NCI-H1436 (cell line): ENCODE results near the gene SH3BP2.

Source experiments
- DNase-seq: peaks from one replicate; lab custom pipeline; 2025; lab: John Stamatoyannopoulos, UW

Gene SH3BP2

GRCh38 chr4:2856266-2856665, 63.4 kb downstream of the SH3BP2 start:
- DNase-seq = no peak

DNA sequence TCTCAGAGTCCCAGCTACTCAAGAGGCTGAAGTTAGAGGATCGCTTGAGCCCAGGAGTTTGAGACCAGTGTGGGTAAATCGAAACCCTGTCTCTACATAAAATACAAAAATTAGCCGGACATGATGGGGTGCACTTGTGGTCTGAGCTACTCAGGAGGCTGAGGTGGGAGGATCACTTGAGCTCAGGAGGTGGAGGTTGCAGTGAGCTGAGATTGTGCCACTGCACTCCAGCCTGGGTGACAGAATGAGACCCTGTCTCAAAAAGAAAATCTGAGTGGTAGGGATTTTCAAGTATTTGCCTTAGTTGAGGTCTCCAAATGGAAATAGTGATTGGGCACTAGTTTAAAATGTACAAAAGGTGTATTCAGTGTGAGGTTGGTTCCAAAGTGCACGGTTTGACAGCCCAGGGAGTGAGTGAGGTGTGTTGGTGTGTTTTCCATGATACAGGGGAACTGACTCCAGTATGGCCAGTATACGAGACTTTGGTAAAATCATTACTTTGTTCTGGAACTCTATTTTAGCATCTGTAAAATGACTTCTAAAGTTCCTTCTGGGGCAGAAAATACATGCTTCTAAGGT, 64.6 kb downstream of the SH3BP2 start:
- DNase-seq = no peak

DNA sequence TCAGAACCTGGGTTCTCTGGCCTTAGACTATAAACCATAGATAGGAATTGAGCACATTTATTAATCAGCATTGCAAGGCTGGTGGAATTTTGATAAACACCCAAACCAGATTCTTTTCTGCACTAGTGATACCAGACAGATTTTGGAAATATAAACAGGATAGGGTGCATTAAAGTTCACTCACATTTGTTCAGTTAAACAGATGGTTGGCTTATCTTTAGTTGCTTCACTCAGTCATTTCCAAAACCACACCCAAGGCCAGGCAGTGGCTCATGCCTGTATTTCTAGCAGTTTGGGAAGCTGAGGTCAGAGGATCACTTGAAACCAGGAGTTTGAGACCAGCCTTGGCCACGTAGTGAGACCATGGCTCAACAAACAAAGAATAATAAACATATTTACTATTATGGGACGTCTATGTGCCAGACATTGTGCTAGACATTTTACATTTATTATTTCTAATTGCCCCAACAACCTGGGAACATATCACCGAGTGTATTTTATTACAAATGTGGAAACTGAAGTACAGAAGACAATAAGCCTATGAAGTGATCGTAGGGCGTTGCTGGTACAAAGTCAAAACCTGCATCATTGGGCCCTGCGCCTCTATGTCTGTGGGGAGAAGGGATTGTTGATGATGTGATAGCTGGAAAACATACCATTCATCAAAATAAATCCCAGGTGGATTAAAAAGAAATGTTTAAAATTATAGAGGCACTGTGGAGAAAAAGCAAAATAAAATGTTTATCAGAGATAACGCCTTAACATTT, 65.7 kb downstream of the SH3BP2 start:
- DNase-seq = no peak

DNA sequence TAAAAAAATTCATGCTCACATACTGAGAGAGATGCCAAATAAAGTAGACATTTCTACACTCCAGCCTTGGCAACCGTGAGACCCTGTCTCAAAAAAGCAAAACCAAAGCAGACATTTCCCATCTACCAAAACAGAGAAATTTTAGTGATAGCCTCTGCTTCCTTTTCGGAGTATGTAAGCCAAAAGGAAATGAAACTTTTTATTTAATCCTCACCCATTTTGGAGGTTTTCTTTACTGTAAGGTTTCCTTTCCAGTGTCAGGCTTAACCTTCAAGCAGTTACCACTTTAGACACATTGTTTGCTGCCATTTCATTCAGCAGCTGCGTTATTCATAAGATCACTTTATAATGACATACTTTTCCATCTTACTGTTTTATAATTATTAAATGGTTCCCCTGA, 66.6 kb downstream of the SH3BP2 start:
- no peak for DNase-seq

GRCh38 chr4:2860391-2861348, 67.8 kb downstream of the SH3BP2 start:
- no peak for DNase-seq

GRCh38 chr4:2861631-2862436, 68.9 kb downstream of the SH3BP2 start:
- DNase-seq = no peak

- no peak for DNase-seq
These were observed 69.6 kb downstream of the SH3BP2 start for GRCh38 chr4:2862528-2862927.

GRCh38 chr4:2863649-2864048, 70.8 kb downstream of the SH3BP2 start:
- DNase-seq = no peak

DNA sequence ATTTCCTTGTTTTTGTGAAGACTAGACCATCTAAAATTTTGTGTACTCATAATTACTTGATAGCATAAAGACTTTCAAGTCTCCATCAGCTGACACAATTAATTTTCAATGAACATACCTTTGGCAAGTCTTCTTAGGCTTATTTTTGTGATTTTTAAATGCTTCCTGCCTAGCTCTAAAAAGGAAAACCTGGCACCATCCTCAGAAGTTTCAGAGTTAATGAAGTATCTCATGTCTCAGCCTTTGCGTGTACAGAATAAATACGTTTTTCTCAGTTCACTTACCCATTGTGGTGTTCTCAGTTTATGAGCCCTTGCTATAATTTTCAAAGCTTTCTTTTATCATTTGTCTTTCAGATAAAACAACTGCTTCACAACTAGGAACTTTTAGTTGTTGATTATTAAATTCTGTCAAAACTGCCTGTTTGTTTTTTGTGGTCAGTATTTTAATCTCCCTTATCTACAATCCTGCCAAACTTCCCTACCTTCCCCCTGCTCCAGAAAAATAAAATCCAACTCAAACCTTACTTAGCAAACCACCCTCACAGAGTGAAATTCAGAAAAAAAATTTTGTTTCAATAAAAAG, 72.4 kb downstream of the SH3BP2 start:
- DNase-seq = no peak

DNA sequence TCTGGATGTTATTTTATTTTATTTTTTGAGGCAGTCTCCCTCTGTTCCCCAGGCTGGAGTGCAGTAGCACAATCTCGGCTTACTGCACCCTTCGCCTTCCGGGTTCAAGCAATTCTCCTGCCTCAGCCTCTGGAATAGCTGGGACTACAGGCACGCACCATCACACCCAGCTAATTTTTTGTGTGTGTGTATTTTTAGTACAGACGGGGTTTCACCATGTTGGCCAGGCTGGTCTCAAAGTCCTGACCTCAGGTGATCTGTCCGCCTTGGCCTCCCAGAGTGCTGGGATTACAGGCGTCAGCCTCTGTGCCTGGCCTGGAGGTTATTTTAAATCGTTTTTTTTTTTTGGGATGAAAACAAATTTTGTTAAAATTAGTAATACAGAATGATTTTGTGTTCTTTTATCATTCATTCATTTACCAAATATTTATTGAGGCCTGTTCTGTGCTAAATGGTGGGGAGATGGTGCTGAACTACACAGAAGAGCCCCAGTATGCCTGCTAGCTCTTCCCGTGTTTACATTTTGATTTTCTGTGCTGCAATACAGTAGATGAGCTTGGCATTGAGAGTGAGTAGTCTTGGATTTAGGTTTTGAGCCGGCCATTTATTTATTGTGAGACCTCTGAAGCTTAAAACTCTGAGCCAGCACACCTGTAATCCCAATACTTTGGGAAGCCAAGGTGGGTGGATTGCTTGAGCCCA, 73.4 kb downstream of the SH3BP2 start:
- no peak for DNase-seq

- no peak for DNase-seq
These were observed 74.0 kb downstream of the SH3BP2 start for GRCh38 chr4:2866891-2867290.

- DNase-seq = no peak
These were observed 75.0 kb downstream of the SH3BP2 start for GRCh38 chr4:2867758-2868491.

DNA sequence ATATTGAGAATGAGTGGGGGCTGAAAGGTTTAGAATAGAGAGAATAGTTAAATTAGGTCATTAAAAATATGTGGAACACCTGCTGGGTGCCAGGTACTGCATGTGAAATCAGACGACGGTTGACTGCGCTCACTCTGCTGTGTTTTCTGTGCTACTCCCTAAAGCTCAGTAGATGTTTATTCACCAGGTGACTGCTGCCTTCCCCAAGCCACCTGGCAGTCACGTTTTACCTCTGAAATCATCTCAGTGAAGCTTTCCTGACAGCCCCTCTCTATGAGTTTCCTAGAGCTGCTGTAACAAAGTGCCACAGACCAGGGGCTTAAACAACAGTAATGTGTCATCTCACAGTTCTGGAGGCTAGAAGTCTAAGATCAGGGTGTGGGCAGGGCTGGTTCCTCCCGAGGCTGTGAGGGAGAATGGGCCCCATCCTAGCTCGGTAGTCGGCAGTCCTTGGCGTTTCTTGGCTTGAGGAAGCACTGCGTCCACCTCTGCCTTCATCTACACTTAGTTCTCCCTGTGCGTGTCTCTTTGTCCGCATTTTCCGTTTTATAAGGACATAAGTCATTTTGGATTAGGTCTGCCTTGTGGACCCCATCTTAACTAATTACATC, 76.1 kb downstream of the SH3BP2 start:
- no peak for DNase-seq

DNA sequence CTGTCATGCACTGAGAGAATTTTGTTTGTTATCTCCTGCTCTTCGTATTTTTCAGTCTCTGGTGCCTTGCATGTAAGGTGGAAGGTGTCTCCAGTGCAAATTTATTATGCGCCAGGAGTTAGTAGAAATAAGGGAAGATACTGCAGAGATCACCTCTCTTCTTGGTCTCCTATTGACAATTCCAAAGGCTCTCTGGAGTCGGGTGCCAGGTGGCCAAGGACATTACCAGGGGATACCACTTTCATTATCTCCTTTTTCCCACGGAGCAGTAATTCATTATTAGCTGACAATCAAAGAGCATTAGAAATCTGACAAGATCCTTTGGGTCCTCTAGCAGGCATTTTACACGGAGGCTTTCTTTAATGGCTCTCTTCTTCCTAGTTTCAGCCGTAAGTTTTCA, 76.8 kb downstream of the SH3BP2 start:
- no peak for DNase-seq

DNA sequence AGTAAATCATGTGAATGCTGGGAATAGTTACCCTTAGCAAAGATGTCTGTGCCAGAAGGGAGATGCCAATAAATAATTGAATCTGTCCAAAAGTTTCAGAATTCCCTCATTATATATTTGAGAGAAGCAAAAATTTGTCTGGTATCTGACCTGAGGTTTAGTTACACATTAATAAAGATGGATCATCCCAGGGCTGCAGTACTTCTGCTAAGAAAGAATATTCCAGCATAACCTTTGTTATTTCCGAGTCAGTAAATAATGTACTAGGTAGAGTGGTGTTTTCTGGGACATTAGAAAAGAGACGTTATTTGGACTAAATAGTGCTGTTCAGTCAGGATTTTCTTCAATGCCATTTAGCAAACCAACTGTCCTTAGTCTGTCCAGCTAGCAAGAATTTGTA, 77.2 kb downstream of the SH3BP2 start:
- no peak for DNase-seq

- DNase-seq = no peak
These were observed 78.6 kb downstream of the SH3BP2 start for GRCh38 chr4:2871466-2871865.

GRCh38 chr4:2871911-2872310, 79.0 kb downstream of the SH3BP2 start:
- no peak for DNase-seq

- no peak for DNase-seq
These were observed 80.4 kb downstream of the SH3BP2 start for GRCh38 chr4:2873329-2873728.

DNA sequence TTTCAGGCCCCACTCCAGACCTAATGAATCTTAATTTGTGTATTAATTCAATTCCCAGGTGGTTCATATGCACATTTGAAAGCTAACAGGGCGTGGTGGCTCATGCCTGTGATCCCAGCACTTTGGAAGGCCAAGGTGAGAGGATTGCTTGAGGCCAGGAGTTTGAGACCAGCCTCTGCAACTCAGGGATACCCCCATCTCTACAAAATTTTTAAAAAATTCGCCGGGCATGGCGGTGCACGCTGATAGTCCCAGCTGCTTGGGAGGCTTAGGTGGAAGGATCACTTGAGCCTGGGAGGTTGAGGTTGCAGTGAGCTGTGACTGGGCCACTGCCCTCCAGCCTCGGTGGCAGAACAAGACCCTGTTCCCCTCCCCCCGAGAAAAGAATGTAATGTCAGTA, 82.0 kb downstream of the SH3BP2 start:
- DNase-seq = no peak

DNA sequence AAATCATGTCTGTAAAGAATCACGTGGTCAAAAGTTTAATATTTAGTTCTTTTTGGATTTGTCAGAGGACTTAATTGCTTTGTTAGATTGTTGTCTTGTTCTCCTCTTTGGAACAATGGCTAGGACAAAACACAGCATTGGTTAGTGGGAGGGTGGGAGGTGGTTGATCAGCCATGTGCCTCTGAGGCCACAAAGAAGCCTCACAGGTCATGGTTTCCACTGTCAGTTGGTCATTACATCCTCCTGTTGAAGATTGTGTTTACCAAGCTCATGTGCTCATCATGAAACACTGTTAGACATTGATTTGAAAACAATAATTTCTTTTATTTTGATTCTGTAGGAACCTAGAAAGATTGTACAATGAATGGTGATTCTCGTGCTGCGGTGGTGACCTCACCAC, 82.7 kb downstream of the SH3BP2 start:
- no peak for DNase-seq
